Measurements from ENCODE around the gene TMCO2.

The TMCO2 gene

DNA sequence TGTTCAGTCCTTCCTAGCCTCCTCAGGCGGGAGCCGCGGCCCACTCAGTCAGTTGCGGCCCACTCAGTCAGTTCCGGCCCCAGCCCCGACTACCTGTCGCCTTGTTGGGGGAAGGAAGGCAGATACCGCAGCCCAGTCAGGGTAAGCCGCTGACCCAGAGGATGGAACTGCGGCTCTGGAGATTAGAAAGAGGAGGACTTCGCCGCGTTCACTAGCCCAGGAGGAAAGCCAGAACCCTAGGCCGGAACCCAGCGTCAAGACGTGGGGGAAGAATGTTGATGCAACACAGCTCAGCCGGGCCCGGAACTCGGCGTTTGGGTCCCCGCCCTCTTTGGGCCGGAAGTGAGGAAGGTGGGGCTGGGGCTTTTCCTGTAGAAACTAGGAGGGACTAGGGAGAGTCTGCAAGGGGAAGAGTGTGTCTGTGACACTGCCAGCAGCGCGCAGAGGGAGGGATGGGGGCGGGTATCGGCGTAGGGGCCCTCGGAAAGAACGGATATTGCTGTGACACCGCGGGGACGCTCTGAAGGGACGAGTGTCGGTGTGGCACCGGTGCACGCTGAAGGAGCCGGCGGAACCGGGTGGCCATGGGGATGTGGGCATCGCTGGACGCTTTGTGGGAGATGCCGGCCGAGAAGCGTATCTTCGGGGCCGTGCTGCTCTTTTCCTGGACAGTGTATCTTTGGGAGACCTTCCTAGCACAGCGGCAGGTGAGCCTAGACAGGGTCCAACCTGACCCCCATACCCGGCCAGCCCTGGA lies 10.1 kb downstream of the TMCO2 start, which contains the start of gene ZMPSTE24:
Gene ZMPSTE24, plus strand, starts transcription at position 549 of the 757 bp plus-strand sequence. Its CDS starts 36 bp downstream, at position 585.
- peak; percentile 94 to 97 for DNase-seq (ENCODE audit: low read depth in 2 of 2)

- DNase-seq (ENCODE audit: low read depth in 2 of 2) = no peak
Observed at GRCh38 chr1:40258445-40258769, 10.7 kb downstream of the TMCO2 start.

DNA sequence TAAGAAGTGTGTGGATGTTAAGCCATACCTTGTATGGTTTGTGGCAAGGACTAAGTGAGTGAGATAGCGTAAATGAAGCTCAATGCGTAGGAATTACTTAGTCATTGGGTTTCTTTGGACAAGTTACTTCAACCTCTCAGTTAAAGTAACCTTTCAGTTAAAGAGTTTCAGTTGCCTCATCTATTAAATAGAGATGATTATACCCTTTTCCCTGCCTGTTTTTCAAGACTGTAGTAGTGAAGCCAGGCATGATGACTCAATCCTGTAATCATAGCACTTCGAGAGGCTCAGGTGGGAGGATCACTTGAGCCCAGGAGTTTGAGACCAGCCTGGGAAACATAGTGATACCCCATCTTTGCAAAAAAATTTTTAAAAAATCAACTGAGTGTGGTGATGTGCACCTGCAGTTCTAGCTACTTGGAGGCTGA lies 16.6 kb downstream of the TMCO2 start:
- no peak for DNase-seq (ENCODE audit: low read depth in 2 of 2)

DNA sequence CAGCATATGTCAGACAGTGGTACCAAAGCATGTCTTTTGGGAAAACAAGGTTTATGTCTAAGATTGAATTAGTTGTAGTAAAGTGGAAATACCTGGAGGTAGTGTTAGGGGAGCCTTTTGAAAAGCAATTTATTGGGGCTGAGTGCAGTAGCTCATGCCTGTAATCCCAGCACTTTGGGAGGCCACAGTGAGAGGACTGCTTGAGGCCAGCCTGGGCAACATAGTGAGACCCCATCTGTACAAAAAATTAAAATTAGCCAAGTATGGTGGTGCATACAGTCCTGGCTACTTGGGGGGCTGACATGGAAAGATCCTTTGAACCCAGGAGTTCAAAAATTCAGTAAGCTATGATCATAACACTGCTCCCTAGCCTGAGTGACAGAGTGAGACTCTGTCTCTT lies 17.6 kb downstream of the TMCO2 start:
- no peak for DNase-seq (ENCODE audit: low read depth in 2 of 2)

GRCh38 chr1:40265919-40266318 lies 18.2 kb downstream of the TMCO2 start:
- DNase-seq (ENCODE audit: low read depth in 2 of 2) = no peak

GRCh38 chr1:40266786-40267535 lies 19.2 kb downstream of the TMCO2 start:
- DNase-seq (ENCODE audit: low read depth in 2 of 2) = no peak

DNA sequence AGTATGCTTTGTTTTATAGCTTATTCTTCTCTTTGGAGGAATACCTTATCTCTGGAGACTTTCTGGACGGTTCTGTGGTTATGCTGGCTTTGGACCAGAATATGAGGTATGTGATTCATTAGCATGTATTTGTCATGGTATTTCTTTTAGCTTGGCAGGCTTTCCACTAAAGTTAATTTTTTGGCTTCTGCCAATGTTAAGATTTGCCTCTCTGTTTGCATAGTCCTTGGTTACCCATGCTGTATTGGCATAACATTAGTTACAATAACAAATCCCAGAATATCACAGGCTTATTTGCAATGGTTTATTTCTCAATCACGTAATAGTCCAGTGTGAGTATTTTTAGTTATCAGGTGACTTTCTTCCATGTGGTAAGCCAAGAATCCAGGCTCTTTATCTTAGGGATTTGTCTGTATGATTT lies 20.0 kb downstream of the TMCO2 start:
- no peak for DNase-seq (ENCODE audit: low read depth in 2 of 2)

GRCh38 chr1:40268211-40268610 lies 20.5 kb downstream of the TMCO2 start:
- no peak for DNase-seq (ENCODE audit: low read depth in 2 of 2)

- DNase-seq (ENCODE audit: low read depth in 2 of 2) = no peak
Observed at GRCh38 chr1:40270152-40270834, 22.6 kb downstream of the TMCO2 start.

DNA sequence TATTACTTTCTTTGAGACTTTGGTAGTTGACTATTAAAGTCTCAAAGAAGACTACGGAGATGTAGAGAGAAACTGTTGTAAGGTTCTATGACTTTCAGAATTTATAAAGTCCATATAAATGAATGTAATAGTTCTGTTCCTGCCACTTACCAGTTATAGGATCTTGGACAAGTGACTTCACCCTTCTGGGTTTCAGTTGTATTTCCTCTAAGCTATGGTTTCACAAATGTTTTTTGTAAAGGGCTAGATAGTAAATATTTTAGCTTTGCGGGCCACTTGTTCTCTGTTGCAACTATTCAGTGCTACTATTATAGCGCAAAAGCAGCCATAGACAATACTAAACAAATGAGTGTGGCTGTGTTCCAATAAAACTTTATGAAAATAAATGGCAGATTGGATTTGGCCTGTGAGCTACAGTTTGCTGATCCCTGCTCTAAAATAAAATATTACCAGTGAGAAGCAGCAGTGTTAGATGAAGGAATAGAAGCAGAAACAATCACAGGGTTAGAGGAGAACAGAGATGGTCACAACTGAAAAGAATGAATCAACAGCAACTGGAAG lies 25.0 kb downstream of the TMCO2 start:
- DNase-seq (ENCODE audit: low read depth in 2 of 2) = no peak

DNA sequence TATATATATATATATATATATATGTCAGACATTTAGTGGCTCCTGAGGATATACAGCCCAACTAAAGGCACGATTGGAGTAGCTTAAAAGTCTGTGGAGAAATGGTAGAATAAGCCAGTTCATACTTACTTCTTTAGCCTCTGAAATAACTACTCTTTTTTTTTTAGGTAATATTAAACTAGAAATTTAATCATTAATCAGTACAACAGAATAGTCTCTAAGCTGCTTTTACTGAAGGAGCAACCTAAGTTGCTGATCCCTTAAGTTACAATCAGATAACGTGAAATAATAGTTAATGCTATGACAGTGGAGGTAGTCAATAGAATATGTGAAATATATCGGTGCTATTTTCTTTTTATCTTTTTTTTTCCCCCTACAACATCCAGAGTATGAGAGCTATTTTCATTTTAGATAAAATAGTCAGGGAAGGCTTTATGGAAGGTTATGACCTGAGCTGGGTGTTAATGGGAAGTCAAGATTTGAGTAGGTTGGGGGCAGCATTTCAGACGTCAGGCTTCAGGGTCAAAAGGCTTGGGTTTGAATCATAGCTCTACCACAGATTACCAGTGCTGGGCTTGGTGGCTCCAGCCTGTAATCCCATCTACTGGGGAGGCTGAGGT lies 25.9 kb downstream of the TMCO2 start:
- no peak for DNase-seq (ENCODE audit: low read depth in 2 of 2)

DNA sequence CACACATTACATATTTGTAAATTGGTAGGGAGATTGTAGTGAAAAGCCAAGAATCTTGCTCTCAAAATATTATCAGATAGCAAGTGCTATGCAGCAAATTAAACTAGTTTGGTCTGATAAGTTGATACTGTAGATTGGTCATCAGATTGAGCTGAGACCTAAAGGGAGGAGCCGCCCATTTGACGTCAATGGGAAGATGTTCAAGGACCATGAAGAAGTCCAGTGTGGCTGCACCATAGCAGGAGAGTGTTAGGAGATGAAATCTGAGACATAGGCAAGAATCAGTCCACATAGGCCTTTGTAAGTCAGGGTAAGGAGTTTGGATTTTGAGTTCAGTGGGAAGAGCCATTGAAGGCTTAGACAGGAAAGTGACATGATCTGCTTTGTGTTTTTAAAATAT lies 26.6 kb downstream of the TMCO2 start:
- DNase-seq (ENCODE audit: low read depth in 2 of 2) = no peak

DNA sequence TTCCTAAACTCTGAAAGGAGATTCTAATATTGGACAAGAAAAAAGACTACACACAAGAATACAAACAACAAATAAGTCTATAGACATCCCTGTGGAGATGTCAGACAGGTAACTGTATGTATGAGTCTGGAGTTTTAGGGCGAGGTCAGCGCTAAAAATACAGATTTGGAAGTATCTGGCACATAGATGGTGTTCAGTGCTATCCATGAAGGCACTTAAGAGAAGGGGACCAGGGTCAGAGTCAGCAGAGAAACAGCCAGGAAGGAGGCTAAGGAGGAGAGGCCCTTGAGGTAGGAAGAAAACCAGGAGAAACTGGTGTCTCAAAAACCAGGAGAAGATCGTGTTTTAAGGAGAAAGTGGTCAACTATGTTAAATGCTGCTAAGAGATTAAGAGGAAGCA lies 28.4 kb downstream of the TMCO2 start:
- no peak for DNase-seq (ENCODE audit: low read depth in 2 of 2)

- no peak for DNase-seq (ENCODE audit: low read depth in 2 of 2)
Observed at GRCh38 chr1:40281853-40282252, 34.1 kb downstream of the TMCO2 start.

GRCh38 chr1:40291293-40291692 lies 43.6 kb downstream of the TMCO2 start:
- DNase-seq (ENCODE audit: low read depth in 2 of 2) = no peak

DNA sequence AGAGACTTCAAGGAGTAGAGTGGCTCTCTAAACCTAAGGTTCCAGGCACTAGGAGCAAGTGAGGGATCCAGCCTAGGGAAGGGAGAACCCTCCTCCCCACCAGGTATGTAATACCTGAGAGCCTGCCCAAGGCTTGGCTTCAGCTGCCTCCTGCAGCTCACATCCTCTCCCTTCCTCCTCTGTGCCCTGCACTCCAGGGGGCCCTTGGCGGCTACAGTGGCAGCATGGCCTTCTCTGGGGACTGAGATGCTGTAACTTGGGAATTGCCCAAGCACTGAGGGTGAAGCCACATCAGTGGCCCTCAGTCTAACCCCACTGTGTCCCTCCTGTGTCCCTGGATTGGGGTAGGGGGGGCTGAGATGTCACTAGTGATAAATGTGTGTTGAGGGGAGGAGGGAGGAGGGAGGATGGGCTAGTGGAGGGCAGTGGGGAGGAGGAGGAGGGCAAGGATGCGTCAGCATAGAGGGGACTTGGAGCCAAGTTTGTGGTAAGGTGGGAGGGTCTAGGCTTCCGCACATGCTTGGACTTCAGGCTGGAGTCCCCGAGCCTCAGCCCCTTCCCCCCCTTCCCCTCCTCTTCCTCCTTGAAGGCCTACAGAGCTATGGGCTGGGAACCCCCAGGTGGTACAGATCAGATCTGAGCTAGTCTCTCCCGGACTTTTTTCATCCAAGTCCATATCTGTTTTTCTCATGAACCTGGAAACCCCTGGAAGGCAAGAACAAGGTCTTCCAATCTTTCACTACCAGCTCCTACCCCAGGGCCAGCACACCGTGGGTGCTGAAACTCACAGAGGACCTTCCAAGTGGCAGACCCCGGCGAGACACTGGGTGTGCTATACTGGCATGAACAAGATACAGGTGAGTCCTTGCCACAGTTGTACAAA lies 51.9 kb downstream of the TMCO2 start:
- DNase-seq (ENCODE audit: low read depth in 2 of 2) = no peak

GRCh38 chr1:40300249-40300567 lies 52.5 kb downstream of the TMCO2 start:
- no peak for DNase-seq (ENCODE audit: low read depth in 2 of 2)

- no peak for DNase-seq (ENCODE audit: low read depth in 2 of 2)
Observed at GRCh38 chr1:40300651-40301050, 52.9 kb downstream of the TMCO2 start.

GRCh38 chr1:40301066-40301465 lies 53.3 kb downstream of the TMCO2 start:
- DNase-seq (ENCODE audit: low read depth in 2 of 2) = no peak
